Measurements from ENCODE around the gene CDH15.

CDH15 gene

DNA sequence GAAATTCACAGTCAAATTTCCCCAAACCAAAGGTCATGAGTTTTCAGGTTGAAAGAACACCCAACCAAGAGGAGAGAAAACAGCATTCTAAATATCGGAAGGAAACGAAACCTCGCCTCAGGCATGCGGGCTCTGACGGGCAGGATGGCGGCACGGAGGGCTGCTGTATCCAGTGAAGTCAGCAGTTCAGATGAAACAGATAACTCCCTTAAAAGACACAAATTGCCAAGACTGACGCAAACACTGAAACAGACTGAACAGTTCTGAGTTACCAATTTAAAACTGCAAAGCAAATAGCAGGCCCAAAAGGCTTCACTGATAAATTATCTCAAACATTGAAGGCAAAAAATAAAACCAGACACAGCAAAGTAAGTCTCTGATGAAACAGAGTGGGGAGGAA is 20.6 kb upstream of the CDH15 start:
- no peak for DNase-seq (ENCODE audit: low spot score)
- TF ChIP-seq, protein P1, sequence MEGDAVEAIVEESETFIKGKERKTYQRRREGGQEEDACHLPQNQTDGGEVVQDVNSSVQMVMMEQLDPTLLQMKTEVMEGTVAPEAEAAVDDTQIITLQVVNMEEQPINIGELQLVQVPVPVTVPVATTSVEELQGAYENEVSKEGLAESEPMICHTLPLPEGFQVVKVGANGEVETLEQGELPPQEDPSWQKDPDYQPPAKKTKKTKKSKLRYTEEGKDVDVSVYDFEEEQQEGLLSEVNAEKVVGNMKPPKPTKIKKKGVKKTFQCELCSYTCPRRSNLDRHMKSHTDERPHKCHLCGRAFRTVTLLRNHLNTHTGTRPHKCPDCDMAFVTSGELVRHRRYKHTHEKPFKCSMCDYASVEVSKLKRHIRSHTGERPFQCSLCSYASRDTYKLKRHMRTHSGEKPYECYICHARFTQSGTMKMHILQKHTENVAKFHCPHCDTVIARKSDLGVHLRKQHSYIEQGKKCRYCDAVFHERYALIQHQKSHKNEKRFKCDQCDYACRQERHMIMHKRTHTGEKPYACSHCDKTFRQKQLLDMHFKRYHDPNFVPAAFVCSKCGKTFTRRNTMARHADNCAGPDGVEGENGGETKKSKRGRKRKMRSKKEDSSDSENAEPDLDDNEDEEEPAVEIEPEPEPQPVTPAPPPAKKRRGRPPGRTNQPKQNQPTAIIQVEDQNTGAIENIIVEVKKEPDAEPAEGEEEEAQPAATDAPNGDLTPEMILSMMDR (IDR thresholded peaks at IDR 0.05; ENCODE audit: borderline replicate concordance, control extremely low read depth, extremely low read depth, insufficient read depth, missing control alignments), result no peak
- in situ Hi-C loops (cut with MboI; ENCODE audit: low sequenced_read_pairs, unreplicated experiment), result no loop called here

DNA sequence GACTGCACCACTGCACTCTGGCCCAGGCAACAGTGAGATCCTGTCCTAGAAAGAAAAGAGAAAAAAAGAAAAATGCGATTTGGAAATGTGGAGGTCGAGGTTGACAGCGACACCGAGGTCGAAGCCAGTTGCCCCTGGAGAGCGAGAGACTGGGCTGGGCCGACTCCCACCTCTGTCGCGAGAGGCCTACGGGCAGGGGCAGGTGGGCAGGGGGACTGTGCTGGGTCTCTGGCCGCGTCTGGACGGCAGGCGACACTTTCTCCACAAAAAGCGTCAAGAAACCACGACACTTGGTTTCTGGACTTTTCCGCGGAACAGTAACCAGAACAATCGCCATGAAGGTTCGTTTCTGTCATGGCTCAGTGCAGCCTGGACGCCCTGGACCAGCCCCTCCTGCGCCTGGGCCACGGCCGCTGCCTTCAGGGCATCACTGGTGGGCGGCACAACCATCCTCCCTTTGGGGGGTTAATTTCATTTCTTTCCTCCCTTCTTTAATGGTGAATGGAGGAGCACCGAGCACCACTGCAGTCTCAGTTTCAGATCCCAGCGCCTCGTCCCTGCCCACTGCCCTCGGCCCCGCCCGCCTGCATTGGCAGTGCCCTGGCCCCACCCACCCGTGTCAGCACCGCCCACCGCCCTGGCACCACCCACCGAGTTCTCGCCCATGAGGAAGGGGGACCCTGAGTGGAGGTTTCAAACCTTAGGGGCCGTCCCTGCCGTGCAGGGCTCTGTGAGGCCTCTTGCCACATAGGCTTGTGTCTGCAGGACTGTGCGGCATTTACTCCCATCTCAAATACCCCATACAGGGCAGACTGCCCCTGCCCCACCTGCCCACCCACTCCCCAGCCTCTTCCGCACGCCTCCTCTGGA is 18.5 kb upstream of the CDH15 start:
- no peak for DNase-seq (ENCODE audit: low spot score)
- TF ChIP-seq, protein P1 (IDR thresholded peaks at IDR 0.05; ENCODE audit: borderline replicate concordance, control extremely low read depth, extremely low read depth, insufficient read depth, missing control alignments), result no peak
- in situ Hi-C loops (cut with MboI; ENCODE audit: low sequenced_read_pairs, unreplicated experiment), result no loop called here

DNA sequence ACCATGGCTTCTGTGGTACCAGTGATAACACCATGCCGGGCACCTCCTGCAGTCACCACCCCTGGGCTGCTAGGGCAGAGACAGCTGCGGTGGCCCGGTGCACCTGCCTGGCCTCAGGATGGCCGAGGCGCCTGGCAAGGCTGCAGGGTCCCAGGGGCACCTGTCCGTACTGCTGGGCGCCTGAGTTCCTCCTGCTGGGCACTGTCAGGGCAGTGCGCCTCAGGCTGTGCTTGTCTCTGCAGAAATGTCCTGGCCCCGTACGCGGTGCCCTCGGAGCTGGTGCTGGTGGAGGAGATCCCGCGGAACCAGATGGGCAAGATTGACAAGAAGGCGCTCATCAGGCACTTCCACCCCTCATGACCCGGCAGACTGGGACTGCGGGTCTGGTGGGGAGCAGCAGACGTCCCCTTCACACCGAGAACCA is 17.7 kb upstream of the CDH15 start:
- DNase-seq (ENCODE audit: low spot score), result no peak
- in situ Hi-C loops (cut with MboI; ENCODE audit: low sequenced_read_pairs, unreplicated experiment), result no loop called here
- TF ChIP-seq, protein P1 (IDR thresholded peaks at IDR 0.05; ENCODE audit: borderline replicate concordance, control extremely low read depth, extremely low read depth, insufficient read depth, missing control alignments), result no peak

DNA sequence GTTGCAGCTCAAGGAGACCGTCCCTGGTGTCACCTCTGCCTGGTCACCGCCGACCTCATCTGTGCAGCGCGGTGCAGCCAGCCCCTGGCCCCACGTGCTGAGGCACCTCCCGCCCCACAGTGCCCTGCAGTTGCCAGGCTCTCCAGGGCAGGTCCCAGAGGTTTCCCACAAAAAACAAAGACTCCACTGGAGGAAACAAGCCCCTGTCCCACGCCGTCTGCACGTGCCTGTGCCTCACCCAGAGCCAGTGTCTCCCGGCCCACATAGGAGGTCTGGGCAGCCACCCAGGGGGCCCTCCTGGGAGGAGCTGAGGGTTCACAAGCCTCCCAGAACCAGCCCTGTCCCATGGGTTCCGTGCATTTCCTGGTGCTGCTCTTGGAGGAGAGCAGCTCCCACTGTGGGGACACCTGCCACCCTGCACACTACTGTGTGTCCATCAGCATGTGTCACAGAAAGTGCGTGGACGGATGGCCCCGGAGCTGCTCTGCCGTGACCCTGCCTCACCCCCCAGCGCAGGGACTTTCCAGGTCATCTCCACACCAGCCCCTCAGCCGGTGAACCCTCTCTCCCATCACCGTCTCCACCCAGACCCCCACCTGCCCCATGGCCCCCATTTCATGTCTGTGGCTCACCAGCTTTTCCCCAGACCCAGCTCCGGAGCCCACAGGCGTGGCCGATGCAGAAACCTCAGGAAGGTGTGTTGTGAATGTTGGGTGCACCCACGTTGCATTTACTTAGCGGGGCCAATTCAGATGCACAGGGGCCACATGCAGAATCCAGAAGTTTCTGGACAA is 17.0 kb upstream of the CDH15 start:
- TF ChIP-seq, protein P1 (IDR thresholded peaks at IDR 0.05; ENCODE audit: borderline replicate concordance, control extremely low read depth, extremely low read depth, insufficient read depth, missing control alignments), result no peak
- in situ Hi-C loops (cut with MboI; ENCODE audit: low sequenced_read_pairs, unreplicated experiment), result no loop called here
- no peak for DNase-seq (ENCODE audit: low spot score)

DNA sequence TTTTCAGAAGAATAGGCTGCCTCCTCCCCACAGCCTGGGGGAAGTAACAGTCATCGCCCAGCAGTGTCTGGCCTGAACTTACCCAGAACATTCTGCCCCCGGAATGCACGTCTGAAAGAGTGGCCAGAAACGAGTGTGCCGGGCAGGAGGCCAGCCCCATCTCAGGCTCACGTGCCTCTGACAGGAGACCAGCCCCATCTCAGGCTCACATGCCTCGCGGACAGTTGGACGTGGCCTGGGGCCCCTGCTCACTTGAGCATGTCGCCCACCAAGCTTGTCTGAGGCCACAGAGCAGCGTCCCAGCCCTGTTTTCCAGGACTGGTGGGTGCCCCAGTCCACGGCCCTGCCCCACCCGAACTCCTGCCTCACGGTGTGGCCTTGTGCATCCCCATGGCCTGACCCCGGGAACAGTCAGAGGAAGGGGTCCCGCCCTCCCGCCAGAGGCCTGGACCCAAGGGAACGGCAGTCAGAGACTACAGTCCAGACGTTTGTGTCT is 16.3 kb upstream of the CDH15 start:
- in situ Hi-C loops (cut with MboI; ENCODE audit: low sequenced_read_pairs, unreplicated experiment), result no loop called here
- TF ChIP-seq, protein P1 (IDR thresholded peaks at IDR 0.05; ENCODE audit: borderline replicate concordance, control extremely low read depth, extremely low read depth, insufficient read depth, missing control alignments), result no peak
- no peak for DNase-seq (ENCODE audit: low spot score)

DNA sequence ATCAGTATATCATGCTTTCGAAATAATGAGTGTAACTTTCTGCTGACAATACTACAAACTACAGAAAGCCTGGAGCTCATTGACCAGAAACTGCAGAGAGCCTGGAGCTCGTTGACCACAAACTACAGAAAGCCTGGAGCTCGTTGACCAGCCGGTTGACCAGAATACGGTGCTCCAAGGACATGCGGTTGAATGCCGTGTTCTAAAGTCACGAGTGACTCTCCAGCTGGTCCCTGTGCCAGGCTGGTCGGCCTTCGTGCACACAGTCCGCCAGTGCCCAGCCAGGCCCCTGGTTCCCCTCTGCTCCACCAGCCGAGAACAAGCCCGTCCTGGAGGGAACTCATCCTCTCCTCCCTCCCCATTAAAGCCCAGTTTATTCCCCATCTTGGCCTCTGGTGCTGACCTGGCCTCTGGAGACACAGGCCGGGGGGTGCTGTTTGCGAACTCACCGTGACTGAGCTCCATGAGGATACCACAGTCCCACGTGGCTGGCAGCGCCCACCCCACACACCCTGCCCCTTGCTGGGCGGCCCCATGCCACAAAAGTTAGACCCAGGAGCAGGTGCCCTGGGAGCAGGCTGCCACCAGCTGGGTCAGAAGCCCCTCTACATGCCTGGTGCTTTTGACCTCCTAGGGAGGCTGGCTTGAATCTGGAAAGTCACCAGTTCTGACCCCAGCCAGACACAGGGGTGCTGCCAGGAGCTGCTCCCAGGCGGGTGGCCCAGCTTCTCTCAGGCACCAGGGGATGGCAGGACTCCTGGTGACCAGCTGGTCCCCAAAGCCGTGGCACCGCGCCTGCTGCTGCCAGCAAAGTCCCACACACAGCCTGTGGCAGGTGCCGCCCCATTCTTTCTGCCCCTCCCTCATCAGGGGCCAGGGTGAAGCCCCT is 15.5 kb upstream of the CDH15 start:
- TF ChIP-seq, protein P1 (IDR thresholded peaks at IDR 0.05; ENCODE audit: borderline replicate concordance, control extremely low read depth, extremely low read depth, insufficient read depth, missing control alignments), result no peak
- DNase-seq (ENCODE audit: low spot score), result no peak
- in situ Hi-C loops (cut with MboI; ENCODE audit: low sequenced_read_pairs, unreplicated experiment), result no loop called here

All from GM13976 (cell line).